IMR-90 (cell line): ENCODE data around the gene SEMA5A. TPM values are rescaled to one million over a fixed set of nuclear protein-coding genes. Genes with fewer than 3 reads are reported as not detected.

ENCODE experiments used
- ATAC-seq: fragments of 200-7000 bp; cut with Tn5 transposase; 2 replicates; pipeline ENCODE4 v1.9.1; 2020; ENCODE audit warnings: low read depth, mild to moderate bottlenecking, moderate library complexity
- BruUV-seq: library from RNA; stranded (reverse); fragments of 400-500 nt; replicated peaks from 2 replicates; lab custom pipeline; 2021; lab: Mats Ljungman, UMichigan
- CTCF ChIA-PET: fragments of 300-600 bp; formaldehyde crosslinking; extraction: SDS; loops from one replicate; lab custom pipeline; 2021; ENCODE audit warnings: antibody characterized with exemption; lab: Yijun Ruan, JAX
- POLR2A ChIA-PET: fragments of 300-600 bp; sonication (Branson Sonifier 250); formaldehyde crosslinking; loops from one replicate; lab custom pipeline; 2022; ENCODE audit warnings: antibody characterized with exemption; ENCODE audit not compliant: unreplicated experiment; lab: Charles Lee
- DNase-seq: peaks from one replicate; pipeline ENCODE4 v3.0.0; 2013
- H2AFZ ChIP-seq: replicated peaks from 2 replicates; pipeline ENCODE3; 2013; ENCODE audit warnings: low read length, mild to moderate bottlenecking; ENCODE audit not compliant: poor library complexity
- H2AK5ac ChIP-seq: 2 replicates; pipeline ENCODE4 v1.6.1; 2013; ENCODE audit warnings: low read depth, low read length, inconsistent platforms
- H2AK9ac ChIP-seq: replicated peaks from 2 replicates; pipeline ENCODE3; 2013; ENCODE audit warnings: mild to moderate bottlenecking, low read depth, low read length, moderate library complexity; ENCODE audit not compliant: poor library complexity
- H2BK120ac ChIP-seq: 2 replicates; pipeline ENCODE4 v1.6.1; 2013; ENCODE audit warnings: low read depth, low read length, inconsistent platforms
- H2BK15ac ChIP-seq: 3 replicates; pipeline ENCODE4 v1.6.1; 2013; ENCODE audit warnings: low read depth, low read length, inconsistent platforms
- H2BK20ac ChIP-seq: 2 replicates; pipeline ENCODE4 v1.6.1; 2013; ENCODE audit warnings: low read depth, mild to moderate bottlenecking, inconsistent platforms, low read length, moderate library complexity
- H2BK5ac ChIP-seq: 2 replicates; pipeline ENCODE4 v1.6.1; 2013; ENCODE audit warnings: mild to moderate bottlenecking, low read depth, low read length, inconsistent platforms; ENCODE audit not compliant: poor library complexity, severe bottlenecking
- H3K14ac ChIP-seq: replicated peaks from 2 replicates; pipeline ENCODE4 v1.6.1; 2013; ENCODE audit warnings: low read depth, low read length, inconsistent platforms
- H3K18ac ChIP-seq: 2 replicates; pipeline ENCODE4 v1.6.1; 2013; ENCODE audit warnings: low read depth, low read length, control low read depth
- H3K23ac ChIP-seq: 2 replicates; pipeline ENCODE4 v1.6.1; 2013; ENCODE audit warnings: low read depth, low read length, inconsistent platforms
- H3K27ac ChIP-seq: 2 replicates; pipeline ENCODE4 v1.5.1; 2013; ENCODE audit warnings: mild to moderate bottlenecking, control low read depth, low read length; ENCODE audit not compliant: insufficient read depth
- H3K27me3 ChIP-seq: 2 replicates; pipeline ENCODE4 v1.6.1; 2013; ENCODE audit warnings: low read length; ENCODE audit not compliant: control insufficient read depth, insufficient read depth
- H3K36me3 ChIP-seq: 2 replicates; pipeline ENCODE4 v1.6.1; 2013; ENCODE audit warnings: low read length, mixed read lengths; ENCODE audit not compliant: control insufficient read depth, insufficient read depth
- H3K4ac ChIP-seq: 2 replicates; pipeline ENCODE4 v1.6.1; 2013; ENCODE audit warnings: low read depth, low read length, inconsistent platforms
- H3K4me1 ChIP-seq: 2 replicates; pipeline ENCODE4 v1.6.1; 2013; ENCODE audit warnings: low read length, mixed read lengths; ENCODE audit not compliant: control insufficient read depth, insufficient read depth
- H3K4me2 ChIP-seq: 2 replicates; pipeline ENCODE4 v1.6.1; 2013; ENCODE audit warnings: low read depth, mild to moderate bottlenecking, control low read depth, low read length, moderate library complexity
- H3K4me3 ChIP-seq: 2 replicates; pipeline ENCODE4 v1.5.1; 2013; ENCODE audit warnings: low read depth, mild to moderate bottlenecking, control low read depth, low read length, moderate library complexity; ENCODE audit not compliant: insufficient read depth
- H3K56ac ChIP-seq: 2 replicates; pipeline ENCODE4 v1.6.1; 2013; ENCODE audit warnings: low read length, inconsistent platforms; ENCODE audit not compliant: insufficient read depth; ENCODE audit errors: extremely low read depth
- H3K79me1 ChIP-seq, 2 experiments: 2 replicates each; pipeline ENCODE4 v1.6.1; 2013; ENCODE audit warnings: low read length in 2 of 2, inconsistent platforms in 1 of 2, low read depth in 1 of 2
- H3K9ac ChIP-seq: 2 replicates; pipeline ENCODE4 v1.6.1; 2013; ENCODE audit warnings: low read depth, low read length, control low read depth
- H3K9me1 ChIP-seq: 2 replicates; pipeline ENCODE4 v1.6.1; 2013; ENCODE audit warnings: low read length, inconsistent platforms; ENCODE audit not compliant: insufficient read depth
- H3K9me3 ChIP-seq: 2 replicates; pipeline ENCODE4 v1.6.1; 2013; ENCODE audit warnings: low read length; ENCODE audit not compliant: control insufficient read depth, insufficient read depth
- H4K20me1 ChIP-seq: 2 replicates; pipeline ENCODE4 v1.6.1; 2013; ENCODE audit warnings: low read length, inconsistent platforms; ENCODE audit not compliant: insufficient read depth
- H4K5ac ChIP-seq: 2 replicates; pipeline ENCODE4 v1.6.1; 2013; ENCODE audit warnings: mild to moderate bottlenecking, low read depth, low read length, control low read depth
- H4K8ac ChIP-seq, 2 experiments: 2 replicates each; pipeline ENCODE4 v1.6.1; 2013; ENCODE audit warnings: low read depth in 2 of 2, low read length in 2 of 2, control low read depth in 1 of 2, inconsistent platforms in 1 of 2
- H4K91ac ChIP-seq: 2 replicates; pipeline ENCODE4 v1.6.1; 2013; ENCODE audit warnings: low read depth, low read length, inconsistent platforms; ENCODE audit not compliant: insufficient read depth
- BHLHE40 ChIP-seq: fragments of 150-350 bp; IDR thresholded peaks from 2 replicates; pipeline ENCODE4 v1.6.1; 2016; ENCODE audit warnings: mild to moderate bottlenecking, low read depth, low read length
- CEBPB ChIP-seq: IDR thresholded peaks from 2 replicates; pipeline ENCODE4 v1.6.1; 2012; ENCODE audit warnings: low read depth, low read length, improper control_type of control experiment
- CHD1 ChIP-seq: IDR thresholded peaks from 2 replicates; pipeline ENCODE4 v1.6.1; 2012; ENCODE audit warnings: low read depth, low read length, improper control_type of control experiment
- CTCF ChIP-seq: conservative IDR thresholded peaks from 2 replicates; pipeline ENCODE4 v1.5.1; 2012; ENCODE audit warnings: mild to moderate bottlenecking, low read depth, low read length, improper control_type of control experiment
- ELK1 ChIP-seq: fragments of 150-350 bp; IDR thresholded peaks from 2 replicates; pipeline ENCODE4 v1.6.1; 2016; ENCODE audit warnings: low read depth, mild to moderate bottlenecking, low read length, moderate library complexity, borderline replicate concordance
- FOS ChIP-seq: fragments of 150-350 bp; IDR thresholded peaks from 2 replicates; pipeline ENCODE4 v1.6.1; 2016; ENCODE audit warnings: low read depth, low read length
- MAFK ChIP-seq: IDR thresholded peaks from 2 replicates; pipeline ENCODE4 v1.6.1; 2012; ENCODE audit warnings: low read depth, low read length, improper control_type of control experiment
- MAZ ChIP-seq: IDR thresholded peaks from 2 replicates; pipeline ENCODE4 v1.6.1; 2012; ENCODE audit warnings: low read depth, mild to moderate bottlenecking, low read length, improper control_type of control experiment, moderate library complexity, borderline replicate concordance
- MXI1 ChIP-seq: IDR thresholded peaks from 2 replicates; pipeline ENCODE4 v1.6.1; 2012; ENCODE audit warnings: low read depth, mild to moderate bottlenecking, low read length, moderate library complexity, borderline replicate concordance
- NFE2L2 ChIP-seq: fragments of 150-350 bp; IDR thresholded peaks from 2 replicates; pipeline ENCODE4 v1.6.1; 2016; ENCODE audit warnings: low read depth, mild to moderate bottlenecking, low read length
- POLR2A ChIP-seq: IDR thresholded peaks from 2 replicates; pipeline ENCODE4 v1.6.1; 2012; ENCODE audit warnings: mild to moderate bottlenecking, low read depth, low read length
- RAD21 ChIP-seq: IDR thresholded peaks from 2 replicates; pipeline ENCODE4 v1.6.1; 2012; ENCODE audit warnings: low read length, improper control_type of control experiment
- RCOR1 ChIP-seq: IDR thresholded peaks from 2 replicates; pipeline ENCODE4 v1.6.1; 2012; ENCODE audit warnings: mild to moderate bottlenecking, low read length, improper control_type of control experiment; ENCODE audit not compliant: insufficient replicate concordance
- RFX5 ChIP-seq: IDR thresholded peaks from 2 replicates; pipeline ENCODE4 v1.8.0; 2012; ENCODE audit warnings: low read depth, mild to moderate bottlenecking, low read length, moderate library complexity
- SMC3 ChIP-seq: fragments of 150-350 bp; IDR thresholded peaks from 2 replicates; pipeline ENCODE4 v1.6.1; 2016; ENCODE audit warnings: low read depth, mild to moderate bottlenecking, antibody characterized with exemption, low read length, moderate library complexity
- USF2 ChIP-seq: fragments of 150-350 bp; IDR thresholded peaks from 2 replicates; pipeline ENCODE4 v1.6.1; 2017; ENCODE audit warnings: mild to moderate bottlenecking, antibody characterized with exemption, low read length, low read depth
- WGBS, 2 experiments: methylation state at CpG; one replicate each; pipeline versions ENCODE4 v1.1.5 to v1.1.7; 2013; ENCODE audit warnings: missing lambda C conversion rate in 2 of 2; ENCODE audit not compliant: insufficient read length in 1 of 2; ENCODE audit errors: extremely low coverage in 2 of 2; 5-methylcytosine and 5-hydroxymethylcytosine counted together
- dilution Hi-C: fragments of 300-500 bp; cut with HindIII; formaldehyde crosslinking; loops from one replicate; pipeline ENCODE4 v1.14.3; 2018; ENCODE audit warnings: low sequenced_read_pairs; ENCODE audit not compliant: unreplicated experiment
- in situ Hi-C: fragments of 300-500 bp; cut with MboI; formaldehyde crosslinking; loops from 3 replicates; pipeline ENCODE4 v1.14.3; 2019; ENCODE audit warnings: low sequenced_read_pairs, inconsistent platforms, mixed read lengths
- intact Hi-C: fragments of 100-400 bp; cut with micrococcal nuclease; formaldehyde crosslinking; loops from 2 replicates; pipeline ENCODE4 v1.10.0; 2022
- polyA plus RNA-seq, 3 experiments: library from polyadenylated mRNA; depleted of rRNA; stranded (reverse); fragments of >200 nt; gene quantifications; 2 replicates each; pipeline ENCODE4 v1.2.3, GENCODE V29; 2012; ENCODE audit warnings: low replicate concordance in 1 of 3
- total RNA-seq: library from RNA; depleted of rRNA; stranded (reverse); fragments of >200 nt; gene quantifications from 2 replicates; pipeline ENCODE4 v1.2.3, GENCODE V29; 2012

SEMA5A gene
- total and polyA plus RNA-seq, 2 of the 4 experiments (the other 2 are of a cell fraction): 8.2 to 9.9 TPM

GRCh38 chr5:9331372-9331771 lies 214.5 kb downstream of the SEMA5A start:
- no peak overlapping the region for H2AFZ ChIP-seq
- no peak overlapping the region for H3K18ac ChIP-seq
- H3K36me3 ChIP-seq: peaks cover 7% of the 10 kb centered on the region; the same call in 1 of the 2 replicates
- no peaks in the 10 kb centered on the region for H3K27me3 ChIP-seq
- no peak overlapping the region for H2AK9ac ChIP-seq
- no peak overlapping the region for H3K23ac ChIP-seq
- H3K9ac ChIP-seq: no peak overlapping the region
- DNase-seq (no peak), ATAC-seq (no peak)
- no peak overlapping the region for H2AK5ac ChIP-seq
- H3K4me2 ChIP-seq: no peak overlapping the region
- H4K5ac ChIP-seq: no peak overlapping the region
- no peaks in the 10 kb centered on the region for H3K9me3 ChIP-seq
- no TSS peak for BruUV-seq
- peaks cover 16% of the 10 kb centered on the region for H3K9me1 ChIP-seq
- no peak overlapping the region for H3K14ac ChIP-seq
- H3K4ac ChIP-seq: no peak overlapping the region
- peaks cover 3% of the 10 kb centered on the region for H4K20me1 ChIP-seq
- no peak overlapping the region for H2BK15ac ChIP-seq
- dilution Hi-C loops (no loop called here), intact Hi-C loops (no loop called here), in situ Hi-C loops (no loop called here)
- H2BK20ac ChIP-seq: no peak overlapping the region
- no peak overlapping the region for H3K27ac ChIP-seq
- no CpG with 5 or more reads among the region's 1 CpG for WGBS, 2 experiments
- H3K4me1 ChIP-seq: no peaks in the 10 kb centered on the region
- no peak overlapping the region for H2BK5ac ChIP-seq
- TF ChIP-seq RAD21 (no peak), MXI1 (no peak), SMC3 (no peak), CTCF (no peak), MAFK (no peak), FOS (no peak), NFE2L2 (no peak), RFX5 (no peak), POLR2A (no peak), ELK1 (no peak), USF2 (no peak), MAZ (no peak), CEBPB (no peak), RCOR1 (no peak), CHD1 (no peak), BHLHE40 (no peak)
- H3K79me1 ChIP-seq: peaks cover 0 to 31% of the 10 kb centered on the region in 2 experiments; a peak in 2 of 4 replicates
- no peak overlapping the region for H3K56ac ChIP-seq
- no peak overlapping the region for H4K8ac ChIP-seq
- no peak overlapping the region for H3K4me3 ChIP-seq
- CTCF ChIA-PET: interaction anchor here (1.0 to 1.1 kb wide), 2 partner anchors 11 to 103 kb away, joined by 3 read pairs; no protein-coding TSS in a partner anchor
- no peak overlapping the region for H4K91ac ChIP-seq
- no peak overlapping the region for H2BK120ac ChIP-seq
- POLR2A ChIA-PET: no interaction called here
